K562 (cell line): Measurements from ENCODE around the gene STXBP6. TPM values are rescaled to one million over a fixed set of nuclear protein-coding genes. Genes with fewer than 3 reads are reported as not detected.

Source experiments
- ATAC-seq: fragments of 200-7000 bp; cut with Tn5 transposase; 3 replicates; pipeline ENCODE4 v1.9.1; 2020; ENCODE audit warnings: moderate library complexity
- BruUV-seq: library from RNA; stranded (reverse); fragments of 400-500 nt; replicated peaks from 2 replicates; lab custom pipeline; 2021; lab: Mats Ljungman, UMichigan
- CTCF ChIA-PET: fragments of 300-600 bp; formaldehyde crosslinking; extraction: SDS; loops from one replicate; lab custom pipeline; 2021; ENCODE audit warnings: low intra/inter-chr PET ratio; lab: Yijun Ruan, JAX
- POLR2A ChIA-PET: fragments of 300-600, 350-650 bp; sonication (Branson Sonifier 250); formaldehyde crosslinking; extraction: SDS; loops from one replicate; lab custom pipeline; 2021; ENCODE audit warnings: antibody characterized with exemption, inconsistent platforms; lab: Yijun Ruan, JAX
- DNase-seq, 4 experiments: peaks; one replicate each; pipeline versions ENCODE4 v3.0.0 to v3.0.0-alpha.2; 2011 to 2018; ENCODE audit warnings: low spot score in 3 of 4, mixed read lengths in 3 of 4; ENCODE audit errors: extremely low read depth in 1 of 4
- FAIRE-seq: peaks from 2 replicates; lab custom pipeline; 2011; peaks lifted over from hg19 to GRCh38; lab: Jason Lieb, UNC
- H2AFZ ChIP-seq: 2 replicates; pipeline ENCODE4 v1.6.0; 2011; ENCODE audit warnings: low read depth, low read length, control low read depth, inconsistent platforms
- H3K27ac ChIP-seq: fragments of 200-600 bp; 3 replicates; pipeline ENCODE4 v1.8.0; 2011; ENCODE audit warnings: low read depth, mild to moderate bottlenecking, control low read depth, inconsistent platforms, low read length, moderate library complexity, mixed read lengths; ENCODE audit errors: extremely low read depth
- H3K27me3 ChIP-seq, 2 experiments: fragments of 300-600 bp in 1 of 2; 2 replicates in 1 of 2; 3 replicates in 1 of 2; pipeline versions ENCODE4 v1.6.0 to v1.8.0; 2011; ENCODE audit warnings: inconsistent platforms in 2 of 2, low read length in 2 of 2, mild to moderate bottlenecking in 1 of 2, mixed read lengths in 1 of 2, moderate library complexity in 1 of 2; ENCODE audit not compliant: control insufficient read depth in 2 of 2, insufficient read depth in 2 of 2
- H3K36me3 ChIP-seq: fragments of 300-600 bp; 3 replicates; pipeline ENCODE4 v1.8.0; 2011; ENCODE audit warnings: mild to moderate bottlenecking, low read length, inconsistent platforms; ENCODE audit not compliant: control insufficient read depth, insufficient read depth
- H3K4me1 ChIP-seq, 2 experiments: fragments of 200-600 bp in 1 of 2; replicated peaks in 1 of 2; 2 replicates in 1 of 2; 3 replicates in 1 of 2; pipeline versions ENCODE4 v1.5.1 to v1.8.0; 2011; ENCODE audit warnings: inconsistent platforms in 2 of 2, low read length in 2 of 2, mild to moderate bottlenecking in 1 of 2, mixed read lengths in 1 of 2, moderate library complexity in 1 of 2; ENCODE audit not compliant: control insufficient read depth in 2 of 2, insufficient read depth in 2 of 2
- H3K4me2 ChIP-seq: 2 replicates; pipeline ENCODE4 v1.6.1; 2011; ENCODE audit warnings: low read length, control low read depth, inconsistent platforms, mixed read lengths; ENCODE audit not compliant: insufficient read depth
- H3K4me3 ChIP-seq: fragments of 200-600 bp; sonication (generic), shearing (Covaris generic); 2 replicates; pipeline ENCODE4 v1.5.1; 2016; ENCODE audit warnings: control low read depth, inconsistent platforms
- H3K79me2 ChIP-seq: fragments of 200-600 bp; 3 replicates; pipeline ENCODE4 v1.8.0; 2011; ENCODE audit warnings: low read length, inconsistent platforms; ENCODE audit not compliant: control insufficient read depth, insufficient read depth
- H3K9ac ChIP-seq, 2 experiments: 2 replicates each; pipeline versions ENCODE4 v1.6.0 to v1.6.1; 2011; ENCODE audit warnings: low read depth in 2 of 2, low read length in 2 of 2, control low read depth in 1 of 2, inconsistent platforms in 1 of 2, mild to moderate bottlenecking in 1 of 2, mixed read lengths in 1 of 2; ENCODE audit not compliant: insufficient read depth in 1 of 2
- H3K9me1 ChIP-seq: one replicate; pipeline ENCODE4 v1.6.0; 2011; ENCODE audit warnings: inconsistent platforms, mild to moderate bottlenecking, low read length, moderate library complexity; ENCODE audit not compliant: control insufficient read depth, insufficient read depth
- H3K9me3 ChIP-seq: replicated peaks from 2 replicates; pipeline ENCODE4 v1.5.1; 2011; ENCODE audit warnings: low read depth, low read length, inconsistent platforms; ENCODE audit not compliant: control insufficient read depth, insufficient read depth
- H4K20me1 ChIP-seq: replicated peaks from 2 replicates; pipeline ENCODE4 v1.6.1; 2011; ENCODE audit warnings: low read length, inconsistent platforms, mixed read lengths; ENCODE audit not compliant: control insufficient read depth, insufficient read depth
- KDM2B ChIP-seq: fragments of 250-450 bp; sonication (Bioruptor Pico); IDR thresholded peaks from 2 replicates; pipeline ENCODE4 v1.8.0; 2021; ENCODE audit warnings: mild to moderate bottlenecking, moderate library complexity
- TAF1 ChIP-seq: IDR thresholded peaks from 2 replicates; pipeline ENCODE4 v1.6.1; 2011; ENCODE audit warnings: mild to moderate bottlenecking, low read length, moderate library complexity; ENCODE audit not compliant: insufficient read depth, control insufficient read depth, severe bottlenecking; ENCODE audit errors: extremely low read depth
- WGBS: fragments of 100-300 bp; shearing (Covaris generic); methylation state at CpG from one replicate; pipeline ENCODE4 v1.1.6; 2016; ENCODE audit warnings: low coverage, mixed read lengths; ENCODE audit not compliant: insufficient coverage; ENCODE audit errors: missing lambda C conversion rate; 5-methylcytosine and 5-hydroxymethylcytosine counted together
- in situ Hi-C: fragments of 300-500 bp; cut with MboI; formaldehyde crosslinking; loops from 4 replicates; pipeline ENCODE4 v1.15.0; 2018; ENCODE audit warnings: inconsistent platforms, mixed read lengths
- intact Hi-C: fragments of 100-400 bp; cut with micrococcal nuclease; formaldehyde crosslinking; loops from 2 replicates; pipeline ENCODE4 v1.14.2; 2022
- polyA plus RNA-seq, 8 experiments: library from polyadenylated mRNA; depleted of rRNA in 4 of 8; stranded (reverse) in 5 of 8; unstranded in 3 of 8; fragments of >200 nt; fragmentation: Nextera tagmentation in 2 of 8; fragmentation: Illumina TruSeq in 1 of 8; extraction: Ambion mirVana in 2 of 8; extraction: Trizol in 1 of 8; gene quantifications; 2 replicates each; pipeline versions ENCODE4 v1.2.1 to v1.2.3, GENCODE V29; 2011 to 2014; ENCODE audit warnings: inconsistent platforms in 1 of 8, missing spikeins in 1 of 8
- total RNA-seq, 7 experiments: library from RNA; depleted of rRNA in 6 of 7; stranded (reverse); fragments of >200 nt in 6 of 7; fragmentation: Illumina TruSeq in 2 of 7; extraction: Trizol in 2 of 7; gene quantifications; 2 replicates each; pipeline versions ENCODE4 v1.2.1 to v1.2.3, GENCODE V29; 2011 to 2021; ENCODE audit warnings: low replicate concordance in 1 of 7
- TF ChIP-seq, protein P1 (sequence below): sonication (generic); formaldehyde crosslinking; IDR thresholded peaks from 2 replicates; pipeline ENCODE4 v1.8.1; 2022; ENCODE audit warnings: missing genetic modification reagents
- TF ChIP-seq, protein P2 (sequence below): sonication (generic); formaldehyde crosslinking; IDR thresholded peaks from 2 replicates; pipeline ENCODE4 v1.8.0; 2022; ENCODE audit warnings: missing genetic modification reagents, mild to moderate bottlenecking, moderate library complexity, borderline replicate concordance
- TF ChIP-seq, protein P3 (sequence below): IDR thresholded peaks from 2 replicates; pipeline ENCODE4 v1.6.1; 2011; ENCODE audit warnings: borderline replicate concordance, low read depth, mild to moderate bottlenecking, moderate library complexity, low read length; ENCODE audit not compliant: insufficient read depth, poor library complexity, severe bottlenecking
- TF ChIP-seq, protein P4 (sequence below): fragments of 250-450 bp; sonication (Bioruptor Pico); IDR thresholded peaks from 2 replicates; pipeline ENCODE4 v1.4.0; 2020

The STXBP6 gene
- total and polyA plus RNA-seq, 9 of the 15 experiments (the other 6 are each of a cell fraction or from before 2014, with no cell fraction given) = 0.27 to 0.89 (median 0.59) TPM

DNA sequence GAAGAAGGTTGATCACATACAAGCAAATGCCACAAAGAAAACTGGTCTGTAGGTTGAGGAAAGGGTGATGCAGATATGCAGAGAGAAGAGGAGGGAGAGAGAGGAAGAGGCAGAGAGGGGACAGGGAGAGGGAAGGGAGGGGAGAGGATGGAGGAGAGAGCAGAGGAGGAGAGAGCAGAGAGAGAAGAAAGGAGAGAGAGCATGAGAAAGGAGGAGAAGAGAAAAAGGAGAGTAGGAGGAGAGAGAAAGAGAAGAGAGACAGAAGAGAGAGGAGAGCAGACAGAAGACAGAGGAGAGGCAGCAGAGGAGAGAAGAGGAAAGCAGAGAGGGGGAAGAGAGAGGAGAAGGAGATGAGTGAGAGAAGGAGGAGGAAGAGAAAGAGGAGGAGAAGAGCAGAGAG is 59.2 kb downstream of the STXBP6 start (continued):
- TF ChIP-seq KDM2B (no peak), TAF1 (no peak)
- TF ChIP-seq, protein P1, sequence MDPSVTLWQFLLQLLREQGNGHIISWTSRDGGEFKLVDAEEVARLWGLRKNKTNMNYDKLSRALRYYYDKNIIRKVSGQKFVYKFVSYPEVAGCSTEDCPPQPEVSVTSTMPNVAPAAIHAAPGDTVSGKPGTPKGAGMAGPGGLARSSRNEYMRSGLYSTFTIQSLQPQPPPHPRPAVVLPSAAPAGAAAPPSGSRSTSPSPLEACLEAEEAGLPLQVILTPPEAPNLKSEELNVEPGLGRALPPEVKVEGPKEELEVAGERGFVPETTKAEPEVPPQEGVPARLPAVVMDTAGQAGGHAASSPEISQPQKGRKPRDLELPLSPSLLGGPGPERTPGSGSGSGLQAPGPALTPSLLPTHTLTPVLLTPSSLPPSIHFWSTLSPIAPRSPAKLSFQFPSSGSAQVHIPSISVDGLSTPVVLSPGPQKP = no peak
- TF ChIP-seq, protein P2, sequence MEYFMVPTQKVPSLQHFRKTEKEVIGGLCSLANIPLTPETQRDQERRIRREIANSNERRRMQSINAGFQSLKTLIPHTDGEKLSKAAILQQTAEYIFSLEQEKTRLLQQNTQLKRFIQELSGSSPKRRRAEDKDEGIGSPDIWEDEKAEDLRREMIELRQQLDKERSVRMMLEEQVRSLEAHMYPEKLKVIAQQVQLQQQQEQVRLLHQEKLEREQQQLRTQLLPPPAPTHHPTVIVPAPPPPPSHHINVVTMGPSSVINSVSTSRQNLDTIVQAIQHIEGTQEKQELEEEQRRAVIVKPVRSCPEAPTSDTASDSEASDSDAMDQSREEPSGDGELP (CRISPR knock-in tag) = no peak

DNA sequence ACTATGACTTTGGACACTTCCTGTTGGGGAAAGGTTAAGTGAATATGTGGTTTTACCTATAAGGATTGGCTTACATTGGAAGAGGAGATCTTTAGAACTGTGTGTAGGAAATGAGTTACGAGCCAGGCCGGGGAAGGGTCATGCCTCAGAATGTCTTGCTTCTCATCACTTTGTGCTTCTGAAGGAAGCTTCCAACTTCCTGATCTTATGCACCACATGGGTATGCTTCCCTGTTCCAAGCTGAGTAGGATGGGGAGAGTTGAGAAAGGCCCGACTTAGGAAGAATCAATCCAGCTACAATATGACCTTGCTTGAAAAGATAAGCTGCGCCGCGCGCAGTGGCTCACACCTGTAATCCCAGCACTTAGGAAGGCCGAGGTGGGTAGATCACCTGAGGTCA is 59.9 kb downstream of the STXBP6 start:
- WGBS = 26% methylated on average over 8 of the region's 8 CpGs
- ATAC-seq (no peak), FAIRE-seq (no peak)

More for the DNA sequence above, 59.9 kb downstream of the STXBP6 start:
- ChIA-PET CTCF (no interaction called here), POLR2A (no interaction called here)
- no TSS peak for BruUV-seq
- Histone ChIP-seq H3K9me1 (no peaks in the 10 kb centered on the region), H3K4me2 (no peak overlapping the region), H3K27me3 (peaks cover 0 to 3% of the 10 kb centered on the region in 2 experiments; a peak in 2 of 5 replicates), H2AFZ (no peak overlapping the region), H3K4me3 (no peak overlapping the region), H3K9me3 (no peaks in the 10 kb centered on the region), H3K4me1 (peaks cover 5 to 9% of the 10 kb centered on the region in 2 experiments; a peak in 4 of 5 replicates), H3K79me2 (no peaks in the 10 kb centered on the region), H3K36me3 (no peaks in the 10 kb centered on the region), H4K20me1 (no peaks in the 10 kb centered on the region), H3K9ac (no peak overlapping the region), H3K27ac (no peak overlapping the region)
- no peak for DNase-seq
- in situ Hi-C loops = no loop called here
- intact Hi-C loops = no loop called here
- TF ChIP-seq, protein P3, sequence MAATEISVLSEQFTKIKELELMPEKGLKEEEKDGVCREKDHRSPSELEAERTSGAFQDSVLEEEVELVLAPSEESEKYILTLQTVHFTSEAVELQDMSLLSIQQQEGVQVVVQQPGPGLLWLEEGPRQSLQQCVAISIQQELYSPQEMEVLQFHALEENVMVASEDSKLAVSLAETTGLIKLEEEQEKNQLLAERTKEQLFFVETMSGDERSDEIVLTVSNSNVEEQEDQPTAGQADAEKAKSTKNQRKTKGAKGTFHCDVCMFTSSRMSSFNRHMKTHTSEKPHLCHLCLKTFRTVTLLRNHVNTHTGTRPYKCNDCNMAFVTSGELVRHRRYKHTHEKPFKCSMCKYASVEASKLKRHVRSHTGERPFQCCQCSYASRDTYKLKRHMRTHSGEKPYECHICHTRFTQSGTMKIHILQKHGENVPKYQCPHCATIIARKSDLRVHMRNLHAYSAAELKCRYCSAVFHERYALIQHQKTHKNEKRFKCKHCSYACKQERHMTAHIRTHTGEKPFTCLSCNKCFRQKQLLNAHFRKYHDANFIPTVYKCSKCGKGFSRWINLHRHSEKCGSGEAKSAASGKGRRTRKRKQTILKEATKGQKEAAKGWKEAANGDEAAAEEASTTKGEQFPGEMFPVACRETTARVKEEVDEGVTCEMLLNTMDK = no peak
- TF ChIP-seq, protein P4, sequence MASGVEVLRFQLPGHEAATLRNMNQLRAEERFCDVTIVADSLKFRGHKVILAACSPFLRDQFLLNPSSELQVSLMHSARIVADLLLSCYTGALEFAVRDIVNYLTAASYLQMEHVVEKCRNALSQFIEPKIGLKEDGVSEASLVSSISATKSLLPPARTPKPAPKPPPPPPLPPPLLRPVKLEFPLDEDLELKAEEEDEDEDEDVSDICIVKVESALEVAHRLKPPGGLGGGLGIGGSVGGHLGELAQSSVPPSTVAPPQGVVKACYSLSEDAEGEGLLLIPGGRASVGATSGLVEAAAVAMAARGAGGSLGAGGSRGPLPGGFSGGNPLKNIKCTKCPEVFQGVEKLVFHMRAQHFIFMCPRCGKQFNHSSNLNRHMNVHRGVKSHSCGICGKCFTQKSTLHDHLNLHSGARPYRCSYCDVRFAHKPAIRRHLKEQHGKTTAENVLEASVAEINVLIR (CRISPR knock-in tag) = no peak
